HEK293T (cell line): ENCODE results near the gene PAM.

ENCODE experiments used
- FOXA1 ChIP-seq: fragments of 450-650 bp; IDR thresholded peaks from 2 replicates; pipeline ENCODE4 v1.6.1; 2016; ENCODE audit warnings: mild to moderate bottlenecking
- FOXM1 ChIP-seq: fragments of 450-650 bp; IDR thresholded peaks from 2 replicates; pipeline ENCODE4 v1.6.1; 2017; ENCODE audit warnings: mild to moderate bottlenecking, borderline replicate concordance
- LEF1 ChIP-seq: fragments of 450-650 bp; IDR thresholded peaks from 2 replicates; pipeline ENCODE4 v1.6.1; 2017; ENCODE audit warnings: mild to moderate bottlenecking, borderline replicate concordance
- TARDBP ChIP-seq: fragments of 450-650 bp; IDR thresholded peaks from 2 replicates; pipeline ENCODE4 v1.6.1; 2016
- TF ChIP-seq, protein P1 (sequence below): fragments of 450-650 bp; IDR thresholded peaks from 2 replicates; pipeline ENCODE4 v1.6.1; 2016

DNA sequence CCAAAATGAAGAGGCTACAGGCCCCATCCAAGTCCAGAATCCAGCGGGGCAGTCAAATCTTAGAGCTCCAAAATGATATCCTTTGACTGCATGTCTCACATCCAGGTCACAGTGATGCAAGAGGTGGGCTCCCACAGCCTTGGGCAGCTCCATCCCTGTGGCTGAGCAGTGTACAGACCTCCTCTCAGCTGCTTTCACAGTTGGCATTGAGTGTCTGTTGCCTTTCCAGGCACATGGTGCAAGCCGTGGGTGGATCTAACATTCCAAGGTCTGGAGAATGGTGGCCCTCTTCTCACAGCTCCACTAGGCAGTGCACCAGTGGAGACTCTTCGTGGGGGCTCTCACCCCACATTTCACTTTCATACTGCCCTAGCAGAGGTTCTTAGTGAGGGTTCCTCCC lies 244.1 kb downstream of the PAM start:
- TF ChIP-seq FOXA1 (no peak), FOXM1 (no peak), TARDBP (no peak), LEF1 (no peak)
- TF ChIP-seq, protein P1, sequence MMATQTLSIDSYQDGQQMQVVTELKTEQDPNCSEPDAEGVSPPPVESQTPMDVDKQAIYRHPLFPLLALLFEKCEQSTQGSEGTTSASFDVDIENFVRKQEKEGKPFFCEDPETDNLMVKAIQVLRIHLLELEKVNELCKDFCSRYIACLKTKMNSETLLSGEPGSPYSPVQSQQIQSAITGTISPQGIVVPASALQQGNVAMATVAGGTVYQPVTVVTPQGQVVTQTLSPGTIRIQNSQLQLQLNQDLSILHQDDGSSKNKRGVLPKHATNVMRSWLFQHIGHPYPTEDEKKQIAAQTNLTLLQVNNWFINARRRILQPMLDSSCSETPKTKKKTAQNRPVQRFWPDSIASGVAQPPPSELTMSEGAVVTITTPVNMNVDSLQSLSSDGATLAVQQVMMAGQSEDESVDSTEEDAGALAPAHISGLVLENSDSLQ: no peak
